GM18868 (cell line): ENCODE results near the gene PRR19.

Experiments
- ATAC-seq: cut with Tn5 transposase; IDR thresholded peaks from one replicate; pipeline ENCODE4 v1.9.1; 2021; ENCODE audit warnings: mild to moderate bottlenecking, moderate library complexity; ENCODE audit not compliant: unreplicated experiment

Gene PRR19

GRCh38 chr19:42293948-42294347 lies 8.0 kb upstream of the PRR19 start:
- ATAC-seq: no peak

- ATAC-seq: no peak
These were observed 7.3 kb upstream of the PRR19 start for GRCh38 chr19:42294471-42295137.

DNA sequence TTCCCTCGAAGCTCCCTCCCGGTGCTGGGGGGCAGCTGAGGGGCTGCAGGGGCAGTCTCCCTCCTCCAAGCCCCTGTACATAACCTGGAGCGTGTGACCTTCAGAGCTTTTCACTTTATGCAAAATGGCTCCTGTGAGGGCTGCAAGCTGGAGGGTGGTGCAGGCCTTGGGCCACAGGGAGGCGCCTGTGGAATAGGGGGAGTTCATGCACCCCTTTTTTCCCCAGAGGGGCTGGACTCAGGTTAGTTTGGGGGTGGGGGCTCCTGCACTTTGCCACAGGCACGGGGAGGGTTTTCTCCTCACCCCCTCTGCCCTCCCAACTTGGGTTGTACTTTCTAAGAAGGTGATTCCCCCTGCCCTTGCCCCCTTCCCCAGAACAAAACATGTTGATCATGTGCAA lies 6.6 kb upstream of the PRR19 start:
- no peak for ATAC-seq

DNA sequence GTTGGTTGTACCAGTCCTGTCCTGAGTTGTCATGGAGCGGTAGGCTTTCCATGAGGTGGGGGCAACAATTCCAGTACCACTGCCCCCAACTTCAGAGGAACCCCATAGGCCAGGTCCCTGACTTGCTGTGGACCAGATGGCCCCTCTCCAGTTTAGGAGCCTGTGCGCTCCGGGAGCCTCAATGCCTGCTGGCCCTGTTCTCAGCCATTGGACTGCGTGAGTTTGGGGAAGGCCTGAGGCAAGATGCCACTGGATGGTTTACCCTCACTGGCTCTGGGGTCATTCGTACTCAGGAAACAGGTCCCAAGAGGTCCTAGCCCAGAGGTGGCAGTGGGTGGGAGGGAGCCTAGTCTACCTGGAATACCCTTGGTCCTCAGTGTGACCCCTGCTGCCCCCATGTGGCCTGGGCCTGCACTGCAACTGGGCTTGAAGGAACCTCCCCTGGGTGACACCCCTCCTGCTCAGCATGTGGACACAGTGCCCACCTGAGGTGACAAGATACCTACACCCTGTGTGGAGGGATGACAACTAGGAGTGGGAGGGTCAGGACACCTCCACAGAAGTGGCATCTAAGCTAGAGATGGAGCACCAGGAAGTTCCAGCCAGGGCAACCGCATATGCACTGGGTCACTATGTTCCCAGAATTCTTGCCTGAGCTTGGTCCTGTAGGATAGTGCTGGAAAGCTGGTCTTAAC lies 6.0 kb upstream of the PRR19 start:
- peak; percentile 63 for ATAC-seq

DNA sequence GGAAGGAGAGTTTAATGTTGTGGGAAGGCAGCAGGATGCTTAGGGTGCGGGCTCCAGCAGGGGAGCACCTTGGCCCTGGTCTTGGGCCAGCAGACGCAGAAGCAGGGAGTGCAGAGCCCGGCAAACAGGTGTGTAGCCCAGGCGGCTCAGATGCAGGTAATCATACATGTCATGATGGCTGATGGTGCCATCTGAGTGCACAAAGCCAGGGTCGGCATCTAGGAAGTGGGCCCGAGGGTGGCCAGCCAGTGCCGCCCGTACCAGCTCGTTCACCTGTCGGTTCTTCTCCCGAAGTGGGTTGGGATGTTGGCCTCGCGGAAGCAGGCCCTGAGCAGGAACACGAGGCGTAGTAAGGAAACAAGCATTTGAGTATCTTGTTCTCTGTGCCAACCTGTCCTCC lies 4.9 kb upstream of the PRR19 start:
- no peak for ATAC-seq

DNA sequence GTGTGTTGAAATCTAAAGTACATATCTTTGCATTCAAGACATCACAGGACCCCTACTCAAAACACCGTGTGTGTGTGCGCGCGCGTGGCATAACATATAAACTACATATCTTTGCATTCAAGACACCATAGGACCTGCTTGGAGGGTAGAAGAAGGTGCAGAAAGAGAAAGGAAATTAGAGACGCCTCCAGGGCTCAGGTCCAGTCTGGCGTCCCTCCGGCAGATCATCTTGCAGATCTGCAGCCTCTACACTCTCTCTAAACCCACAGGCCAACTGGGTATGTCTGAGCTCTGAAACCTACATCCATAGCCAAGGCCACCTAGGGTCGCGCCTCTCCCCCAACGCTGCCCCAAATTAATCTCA lies 1.2 kb downstream of the PRR19 start:
- ATAC-seq: no peak

DNA sequence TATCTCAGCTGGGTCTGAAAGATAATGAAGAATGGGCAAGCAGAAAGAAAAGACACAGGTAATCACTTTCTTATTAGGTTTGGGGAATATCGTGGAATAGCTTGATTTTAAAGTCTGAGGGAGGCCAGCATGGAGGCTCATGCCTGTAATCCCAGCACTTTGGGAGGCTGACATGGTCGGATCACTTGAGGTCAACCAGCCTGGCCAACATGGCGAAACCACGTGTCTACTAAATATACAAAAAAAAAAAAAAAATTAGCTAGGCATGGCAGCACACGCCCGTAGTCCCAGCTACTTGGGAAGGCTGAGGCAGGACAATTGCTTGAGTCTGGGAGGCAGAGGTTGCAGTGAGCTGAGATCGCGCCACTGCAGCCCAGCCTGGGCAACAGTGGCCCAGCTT lies 1.9 kb downstream of the PRR19 start:
- ATAC-seq: no peak

GRCh38 chr19:42306646-42307045 lies 4.7 kb downstream of the PRR19 start:
- no peak for ATAC-seq

- no peak for ATAC-seq
These were observed 7.8 kb downstream of the PRR19 start for GRCh38 chr19:42309686-42310085.

DNA sequence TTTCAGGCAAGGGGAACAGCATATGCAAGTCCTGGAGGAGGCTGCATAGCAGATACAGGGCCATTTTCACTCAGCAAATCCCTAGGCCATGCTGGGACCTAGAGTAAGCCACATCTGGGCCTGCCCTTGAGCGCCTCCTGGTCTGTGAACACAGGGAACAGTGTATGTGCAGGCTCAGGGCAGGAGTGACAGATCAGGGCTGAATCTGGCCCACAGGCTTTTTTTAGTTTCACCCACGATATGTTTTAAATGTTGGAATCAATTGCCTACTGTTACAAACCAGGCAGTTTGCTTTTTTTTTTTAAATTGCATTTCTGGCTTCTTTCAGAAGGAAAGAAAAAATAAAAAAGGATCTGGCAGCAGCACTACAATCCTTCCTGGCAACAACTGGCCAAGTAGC lies 9.7 kb downstream of the PRR19 start:
- no peak for ATAC-seq

DNA sequence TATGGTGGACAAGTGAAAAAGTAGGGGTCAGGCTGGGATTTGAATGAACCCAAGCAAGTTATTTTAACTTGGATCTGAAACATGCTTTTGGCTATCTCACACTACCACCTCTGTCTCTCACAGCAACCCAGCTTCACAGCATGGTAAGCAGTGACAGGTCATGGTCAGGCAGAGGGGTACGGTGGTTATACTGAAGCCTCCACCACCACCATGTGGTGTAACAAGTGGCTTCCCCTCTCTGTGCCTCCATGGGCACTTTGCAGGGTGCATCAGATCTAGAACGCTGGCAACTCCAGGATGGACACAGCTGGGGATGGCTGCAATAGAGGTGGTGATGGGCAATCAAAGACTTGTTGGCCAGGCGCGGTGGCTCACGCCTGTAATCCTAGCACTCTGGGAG lies 10.4 kb downstream of the PRR19 start:
- ATAC-seq: no peak

DNA sequence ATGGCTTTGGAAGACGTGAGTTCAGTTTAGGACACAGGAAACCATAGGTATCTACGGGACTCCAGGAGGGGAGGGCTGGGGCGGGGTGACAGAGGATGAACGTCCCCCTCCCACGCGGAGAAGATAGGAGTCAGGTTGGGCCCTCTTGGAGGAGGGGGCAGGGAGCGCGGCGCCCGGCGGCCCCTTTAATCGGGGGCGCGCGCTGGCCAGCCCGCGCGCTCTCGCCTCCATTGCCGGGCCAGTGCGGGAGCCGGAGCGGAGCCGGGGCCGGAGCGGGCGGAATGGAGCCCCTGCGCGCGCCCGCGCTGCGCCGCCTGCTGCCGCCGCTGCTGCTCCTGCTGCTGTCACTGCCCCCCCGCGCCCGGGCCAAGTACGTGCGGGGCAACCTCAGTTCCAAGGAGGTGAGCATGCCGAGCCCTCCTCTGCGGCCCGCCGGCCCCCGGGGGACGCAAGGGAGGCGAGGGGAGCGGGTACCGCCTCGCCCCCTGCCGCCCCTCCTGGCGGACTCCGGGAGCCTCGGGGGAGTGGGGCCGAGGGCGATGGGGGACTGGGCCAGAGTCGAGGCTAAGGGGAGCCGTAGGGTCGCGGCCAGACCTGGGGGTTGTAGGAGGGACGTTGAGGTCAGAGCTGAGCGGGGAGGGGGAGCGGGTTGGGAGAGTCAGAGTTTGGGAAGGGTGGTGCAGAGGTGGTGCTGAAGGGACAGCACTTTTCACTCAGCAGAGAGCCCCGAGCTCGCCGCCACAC lies 11.3 kb downstream of the PRR19 start, which contains the start of gene TMEM145:
TSS of gene TMEM145 (plus strand) at position 214 of the 744 bp plus-strand sequence. CDS start at position 282, 68 bp downstream.
- ATAC-seq: no peak

GRCh38 chr19:42313840-42314755 lies 12.2 kb downstream of the PRR19 start:
- ATAC-seq: no peak

DNA sequence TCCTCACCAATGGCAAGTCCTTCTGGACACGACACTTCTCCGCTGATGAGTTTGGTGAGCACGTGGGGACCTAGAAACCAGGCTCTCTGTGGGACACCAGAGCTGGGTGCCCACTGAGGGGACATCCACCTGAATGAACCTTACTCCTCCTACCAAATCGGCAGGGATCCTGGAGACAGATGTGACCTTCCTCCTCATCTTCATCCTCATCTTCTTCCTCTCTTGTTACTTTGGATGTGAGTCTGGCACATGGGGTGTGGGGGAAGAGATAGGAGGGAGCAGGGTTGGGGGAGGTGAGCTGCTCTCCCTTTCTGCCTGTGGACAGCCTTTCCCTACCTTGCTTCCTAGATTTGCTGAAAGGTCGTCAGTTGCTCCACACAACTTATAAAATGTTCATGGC lies 13.1 kb downstream of the PRR19 start:
- ATAC-seq: no peak

DNA sequence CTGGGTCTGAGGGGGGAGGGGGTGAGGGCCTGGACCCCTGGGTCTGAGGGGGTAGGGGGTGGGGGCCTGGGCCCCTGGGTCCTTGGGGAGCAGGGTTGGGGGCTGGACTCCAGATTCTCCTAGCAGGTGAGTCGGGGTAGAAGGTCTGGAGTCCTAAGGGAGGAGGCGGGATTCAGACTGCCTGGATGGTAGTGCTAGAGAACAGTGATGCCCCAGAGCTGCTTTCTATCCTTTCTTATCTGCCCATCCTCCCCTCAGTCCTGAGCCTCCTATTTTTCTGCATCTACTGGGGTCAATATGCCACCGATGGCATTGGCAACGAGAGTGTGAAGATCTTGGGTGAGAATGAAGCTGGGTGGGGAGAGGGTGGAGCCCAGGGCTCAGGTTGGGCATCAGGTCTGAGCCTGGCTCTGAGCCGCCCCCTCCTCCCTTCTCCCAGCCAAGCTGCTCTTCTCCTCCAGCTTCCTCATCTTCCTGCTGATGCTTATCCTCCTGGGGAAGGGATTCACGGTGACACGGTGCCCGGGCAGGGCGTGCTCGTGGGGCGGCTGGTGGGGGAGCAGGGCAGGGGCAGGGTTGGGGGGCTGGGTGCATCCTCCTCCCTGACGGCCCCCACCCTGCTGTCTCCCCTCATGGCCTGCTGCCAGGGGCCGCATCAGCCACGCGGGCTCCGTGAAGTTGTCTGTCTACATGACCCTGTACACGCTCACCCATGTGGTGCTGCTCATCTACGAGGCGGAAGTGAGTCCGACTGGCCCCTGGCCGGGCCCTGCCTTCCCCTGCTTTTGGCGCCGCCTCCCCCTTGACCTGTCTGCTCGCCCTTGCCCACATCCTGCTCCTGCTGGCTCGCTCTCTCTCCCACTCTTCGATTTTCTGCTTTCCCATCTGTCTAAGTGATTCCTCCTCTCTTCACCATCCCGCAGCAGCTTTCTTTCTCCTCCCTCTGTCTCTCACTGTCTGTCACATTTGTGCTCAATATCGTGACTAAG lies 14.6 kb downstream of the PRR19 start:
- ATAC-seq: no peak

DNA sequence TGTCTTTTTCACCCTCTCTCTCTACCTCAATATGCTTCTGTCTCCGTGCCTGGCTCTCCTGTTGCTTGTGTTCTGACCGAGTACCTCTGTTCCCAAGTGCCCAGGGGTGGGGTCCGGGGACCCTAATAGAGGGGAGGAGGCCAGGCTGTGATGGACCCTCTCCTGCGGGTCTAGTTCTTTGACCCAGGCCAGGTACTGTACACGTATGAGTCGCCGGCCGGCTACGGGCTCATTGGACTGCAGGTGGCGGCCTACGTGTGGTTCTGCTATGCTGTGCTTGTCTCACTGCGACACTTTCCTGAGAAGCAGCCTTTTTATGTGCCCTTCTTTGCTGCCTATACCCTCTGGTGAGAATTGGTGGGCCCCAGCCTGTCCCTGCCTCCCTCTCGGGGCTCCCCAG lies 15.6 kb downstream of the PRR19 start:
- ATAC-seq: no peak

DNA sequence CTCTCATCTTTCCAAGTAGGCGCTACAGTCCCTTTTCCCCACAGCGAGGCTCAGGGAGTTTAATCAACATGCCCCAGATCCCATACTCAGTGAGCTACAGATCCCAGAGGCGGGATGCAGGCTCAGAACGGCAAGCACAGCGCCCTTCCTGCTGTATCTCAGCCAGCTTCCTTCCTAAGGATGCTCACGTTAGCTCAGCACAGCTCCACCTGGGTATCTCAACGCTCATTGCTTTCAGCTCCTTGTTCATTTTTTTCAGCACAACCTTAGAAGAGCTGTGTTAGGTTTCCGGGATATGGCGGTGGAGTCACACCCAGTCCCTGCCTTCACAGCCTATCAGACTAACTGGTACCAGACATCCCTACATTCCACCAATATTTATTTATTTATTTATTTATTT lies 20.4 kb downstream of the PRR19 start:
- ATAC-seq: no peak

DNA sequence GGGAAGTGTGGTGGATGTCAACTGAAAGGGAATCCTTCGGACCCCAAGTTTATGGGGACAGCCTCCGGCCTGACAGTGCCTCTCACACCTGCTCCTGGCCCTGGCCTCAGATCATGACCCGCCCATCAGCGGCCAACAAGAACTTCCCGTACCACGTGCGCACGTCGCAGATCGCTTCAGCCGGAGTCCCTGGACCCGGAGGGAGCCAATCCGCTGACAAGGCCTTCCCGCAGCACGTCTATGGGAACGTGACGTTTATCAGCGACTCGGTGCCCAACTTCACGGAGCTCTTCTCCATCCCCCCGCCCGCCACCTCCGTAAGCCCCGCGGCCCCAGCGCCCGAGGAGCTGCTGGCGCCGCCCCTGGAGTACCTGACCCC lies 21.5 kb downstream of the PRR19 start:
- ATAC-seq: no peak

DNA sequence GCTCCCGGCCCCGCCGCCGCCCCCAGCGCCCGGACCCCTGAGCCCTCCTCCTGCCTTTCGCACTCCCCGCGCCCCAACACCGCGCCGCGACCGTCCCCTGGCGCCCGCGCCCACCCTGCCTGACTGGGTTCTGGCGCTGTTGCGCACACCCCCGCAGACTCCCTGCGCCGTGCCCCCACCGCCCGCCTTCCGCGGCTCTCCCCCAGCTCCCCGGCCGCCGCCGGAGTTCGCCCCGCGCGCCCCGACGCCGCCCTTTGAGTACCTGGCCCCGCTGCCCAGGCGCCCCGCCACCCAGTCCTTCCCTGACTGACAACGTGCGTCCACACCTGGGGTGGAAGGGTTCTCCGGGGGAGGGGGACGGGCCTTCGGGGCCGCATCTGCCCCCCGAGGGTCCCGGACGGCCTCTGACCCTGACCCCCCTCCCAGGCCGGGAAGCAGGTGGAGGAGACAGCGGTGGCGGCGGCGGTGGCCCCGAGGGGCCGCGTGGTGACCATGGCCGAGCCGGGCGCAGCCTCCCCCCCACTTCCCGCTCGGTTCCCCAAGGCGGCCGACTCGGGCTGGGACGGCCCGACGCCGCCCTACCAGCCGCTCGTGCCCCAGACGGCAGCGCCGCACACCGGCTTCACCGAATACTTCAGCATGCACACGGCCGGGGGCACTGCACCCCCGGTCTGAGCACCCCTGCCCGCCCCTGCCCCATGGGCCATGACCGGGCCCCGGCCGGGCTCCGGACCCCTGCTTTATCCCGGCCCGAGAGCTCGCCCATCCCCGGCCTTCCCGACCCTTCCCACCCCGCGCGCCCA lies 22.1 kb downstream of the PRR19 start:
- ATAC-seq: no peak
